NT2/D1 (cell line): ENCODE results near the gene DNAH8.

ENCODE experiments used
- SUZ12 ChIP-seq: IDR thresholded peaks from 2 replicates; pipeline ENCODE4 v1.6.1; 2011; ENCODE audit not compliant: insufficient read length, insufficient read depth; ENCODE audit errors: extremely low read depth
- YY1 ChIP-seq: IDR thresholded peaks from 2 replicates; pipeline ENCODE4 v1.6.1; 2011; ENCODE audit not compliant: insufficient read length, insufficient read depth
- ZNF274 ChIP-seq: IDR thresholded peaks from 2 replicates; pipeline ENCODE4 v1.6.1; 2011; ENCODE audit warnings: mild to moderate bottlenecking, low read depth, low read length

GRCh38 chr6:38676236-38676973 lies 38.7 kb upstream of the DNAH8 start:
- no peak for TF ChIP-seq YY1
- TF ChIP-seq ZNF274, result no peak
- TF ChIP-seq SUZ12, result no peak
